Neural progenitor cell (in vitro differentiated cells): ENCODE results near the gene CFAP74. TPM values are rescaled to one million over a fixed set of nuclear protein-coding genes. Genes with fewer than 3 reads are reported as not detected.

Experiments used
- DNase-seq: peaks from one replicate; pipeline ENCODE4 v3.0.0-alpha.2; 2016; ENCODE audit warnings: low spot score
- H2AFZ ChIP-seq: fragments of 200-600 bp; sonication (generic); replicated peaks from 2 replicates; pipeline ENCODE4 v1.6.1; 2016; ENCODE audit warnings: antibody characterized with exemption
- H3F3A ChIP-seq: fragments of 200-600 bp; sonication (generic); 2 replicates; pipeline ENCODE4 v1.6.1; 2016; ENCODE audit warnings: antibody characterized with exemption, low read depth
- H3K27ac ChIP-seq: fragments of 200-600 bp; sonication (generic); 2 replicates; pipeline ENCODE4 v1.5.1; 2016; ENCODE audit warnings: mild to moderate bottlenecking
- H3K27me3 ChIP-seq: fragments of 200-600 bp; sonication (generic); 2 replicates; pipeline ENCODE4 v1.6.1; 2016; ENCODE audit warnings: mild to moderate bottlenecking, moderate library complexity
- H3K36me3 ChIP-seq: fragments of 200-600 bp; sonication (generic); 2 replicates; pipeline ENCODE4 v1.5.1; 2016
- H3K4me1 ChIP-seq: fragments of 200-600 bp; sonication (generic); 2 replicates; pipeline ENCODE4 v1.6.1; 2016; ENCODE audit warnings: mixed run types
- H3K4me2 ChIP-seq: fragments of 200-600 bp; sonication (generic); 2 replicates; pipeline ENCODE4 v1.6.1; 2016
- H3K4me3 ChIP-seq: fragments of 200-600 bp; sonication (generic); 2 replicates; pipeline ENCODE4 v1.5.1; 2016
- H3K79me2 ChIP-seq: fragments of 200-600 bp; sonication (generic); 2 replicates; pipeline ENCODE4 v1.6.1; 2016; ENCODE audit warnings: low read depth
- H3K9ac ChIP-seq: fragments of 200-600 bp; sonication (generic); 2 replicates; pipeline ENCODE4 v1.6.1; 2016
- H3K9me3 ChIP-seq: fragments of 200-600 bp; sonication (generic); 2 replicates; pipeline ENCODE4 v1.5.1; 2016; ENCODE audit warnings: low read depth
- H4K20me1 ChIP-seq: fragments of 200-600 bp; sonication (generic); 2 replicates; pipeline ENCODE4 v1.6.1; 2016; ENCODE audit warnings: low read depth
- H3K27ac Mint-ChIP-seq: 3 replicates; pipeline ENCODE4 v1.8.0; 2021; ENCODE audit warnings: mixed read lengths
- H3K27me3 Mint-ChIP-seq: 2 replicates; pipeline ENCODE4 v1.8.0; 2022; ENCODE audit warnings: low read depth, mild to moderate bottlenecking, inconsistent platforms, moderate library complexity, mixed read lengths; ENCODE audit not compliant: insufficient read depth
- H3K36me3 Mint-ChIP-seq: 3 replicates; pipeline ENCODE4 v1.8.0; 2021; ENCODE audit warnings: mixed read lengths
- H3K4me1 Mint-ChIP-seq: 3 replicates; pipeline ENCODE4 v1.8.0; 2021; ENCODE audit warnings: mixed read lengths
- H3K4me3 Mint-ChIP-seq: 3 replicates; pipeline ENCODE4 v1.8.0; 2021; ENCODE audit warnings: mild to moderate bottlenecking, moderate library complexity, mixed read lengths
- H3K9me3 Mint-ChIP-seq: 3 replicates; pipeline ENCODE4 v1.8.0; 2020; ENCODE audit warnings: mixed read lengths
- EZH2 ChIP-seq: fragments of 200-600 bp; sonication (generic); IDR thresholded peaks from 2 replicates; pipeline ENCODE4 v1.6.1; 2017; ENCODE audit warnings: antibody characterized with exemption, mild to moderate bottlenecking, moderate library complexity
- EZH2phosphoT487 ChIP-seq: fragments of 200-600 bp; sonication (generic); IDR thresholded peaks from 2 replicates; pipeline ENCODE4 v1.6.1; 2017; ENCODE audit warnings: antibody characterized with exemption
- total RNA-seq: library from RNA; depleted of rRNA; stranded (reverse); fragments of >200 nt; gene quantifications from 2 replicates; pipeline ENCODE4 v1.2.3, GENCODE V29; 2015; ENCODE audit warnings: low replicate concordance
- TF ChIP-seq, protein P1 (sequence below): fragments of 200-600 bp; sonication (generic); IDR thresholded peaks from 2 replicates; pipeline ENCODE4 v1.5.1; 2017; ENCODE audit warnings: antibody characterized with exemption, mild to moderate bottlenecking

Gene CFAP74
- total RNA-seq, 1 donor from 2014 or later = not detected

DNA sequence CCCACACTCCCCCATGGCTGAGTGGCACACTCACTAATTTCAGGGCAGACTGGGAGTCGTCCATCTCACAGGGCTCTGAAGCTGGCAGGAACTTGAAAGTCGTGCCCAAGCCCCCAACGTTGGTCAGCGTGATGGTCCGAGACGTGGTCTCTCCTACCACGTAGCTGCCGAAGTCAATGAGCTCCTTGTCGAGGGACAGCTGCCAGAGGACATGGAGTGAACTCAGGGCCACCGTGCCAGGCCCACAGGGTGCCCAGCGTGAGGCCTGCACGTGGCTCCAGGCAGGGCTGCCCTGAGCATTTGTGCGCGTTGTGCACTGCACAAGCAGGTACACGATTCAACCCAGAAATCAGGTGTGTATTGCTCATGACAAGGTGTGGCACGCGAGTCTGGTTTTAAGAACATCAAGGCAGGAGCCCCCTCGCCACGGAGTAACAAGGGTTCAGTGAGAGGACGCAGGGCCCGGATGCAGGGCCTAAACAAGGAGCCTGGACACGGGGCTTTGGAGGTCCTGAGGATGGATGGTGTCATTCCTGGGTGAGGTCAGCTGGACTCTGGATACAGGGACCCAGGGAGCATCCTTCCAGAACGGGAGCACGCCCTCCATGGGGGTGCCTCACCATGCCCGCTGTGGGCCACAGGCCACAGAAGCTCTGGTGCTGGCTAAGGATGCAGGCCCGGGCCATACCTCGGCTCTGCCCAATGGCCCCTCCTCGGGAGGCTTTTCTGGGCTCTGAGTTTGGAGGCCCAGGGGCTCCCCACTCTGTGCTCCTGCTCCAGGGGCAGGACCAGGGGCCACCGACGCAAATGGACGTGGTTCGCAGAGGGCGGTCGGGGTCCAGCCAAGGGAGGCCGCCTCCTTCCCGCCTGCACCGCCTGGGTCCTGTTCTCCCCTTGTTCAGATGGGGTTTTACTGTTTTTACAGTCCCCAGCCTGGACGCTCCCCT lies 46.7 kb downstream of the CFAP74 start:
- Histone ChIP-seq H3K79me2 (no peaks in the 10 kb centered on the region), H4K20me1 (no peaks in the 10 kb centered on the region), H2AFZ (no peak overlapping the region), H3K4me3 (no peak overlapping the region), H3K9ac (no peak overlapping the region), H3K4me1 (peaks cover 8% of the 10 kb centered on the region), H3K9me3 (no peaks in the 10 kb centered on the region), H3K27me3 (no peaks in the 10 kb centered on the region), H3F3A (no peaks in the 10 kb centered on the region), H3K36me3 (no peaks in the 10 kb centered on the region), H3K27ac (no peak overlapping the region), H3K4me2 (no peak overlapping the region)
- no peaks in the 10 kb centered on the region for H3K36me3 Mint-ChIP-seq
- no peaks in the 10 kb centered on the region for H3K9me3 Mint-ChIP-seq
- no peak for DNase-seq
- H3K4me3 Mint-ChIP-seq = no peak overlapping the region
- peaks cover 19% of the 10 kb centered on the region for H3K4me1 Mint-ChIP-seq
- H3K27me3 Mint-ChIP-seq = peaks cover 15% of the 10 kb centered on the region
- TF ChIP-seq EZH2 = no peak
- TF ChIP-seq, protein P1, sequence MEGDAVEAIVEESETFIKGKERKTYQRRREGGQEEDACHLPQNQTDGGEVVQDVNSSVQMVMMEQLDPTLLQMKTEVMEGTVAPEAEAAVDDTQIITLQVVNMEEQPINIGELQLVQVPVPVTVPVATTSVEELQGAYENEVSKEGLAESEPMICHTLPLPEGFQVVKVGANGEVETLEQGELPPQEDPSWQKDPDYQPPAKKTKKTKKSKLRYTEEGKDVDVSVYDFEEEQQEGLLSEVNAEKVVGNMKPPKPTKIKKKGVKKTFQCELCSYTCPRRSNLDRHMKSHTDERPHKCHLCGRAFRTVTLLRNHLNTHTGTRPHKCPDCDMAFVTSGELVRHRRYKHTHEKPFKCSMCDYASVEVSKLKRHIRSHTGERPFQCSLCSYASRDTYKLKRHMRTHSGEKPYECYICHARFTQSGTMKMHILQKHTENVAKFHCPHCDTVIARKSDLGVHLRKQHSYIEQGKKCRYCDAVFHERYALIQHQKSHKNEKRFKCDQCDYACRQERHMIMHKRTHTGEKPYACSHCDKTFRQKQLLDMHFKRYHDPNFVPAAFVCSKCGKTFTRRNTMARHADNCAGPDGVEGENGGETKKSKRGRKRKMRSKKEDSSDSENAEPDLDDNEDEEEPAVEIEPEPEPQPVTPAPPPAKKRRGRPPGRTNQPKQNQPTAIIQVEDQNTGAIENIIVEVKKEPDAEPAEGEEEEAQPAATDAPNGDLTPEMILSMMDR = no peak
- no peak for TF ChIP-seq EZH2phosphoT487
- no peak overlapping the region for H3K27ac Mint-ChIP-seq

- Histone ChIP-seq H3K4me3 (no peak overlapping the region), H3K27ac (no peak overlapping the region), H3F3A (no peaks in the 10 kb centered on the region), H3K4me1 (peaks cover 3% of the 10 kb centered on the region), H3K27me3 (no peaks in the 10 kb centered on the region), H4K20me1 (no peaks in the 10 kb centered on the region), H3K9me3 (no peaks in the 10 kb centered on the region), H3K4me2 (no peak overlapping the region), H3K79me2 (no peaks in the 10 kb centered on the region), H2AFZ (no peak overlapping the region), H3K36me3 (no peaks in the 10 kb centered on the region), H3K9ac (no peak overlapping the region)
- no peak for DNase-seq
- Mint-ChIP-seq H3K4me1 (peaks cover 16% of the 10 kb centered on the region), H3K9me3 (no peaks in the 10 kb centered on the region), H3K27ac (no peak overlapping the region), H3K4me3 (no peak overlapping the region), H3K27me3 (peaks cover 15% of the 10 kb centered on the region), H3K36me3 (no peaks in the 10 kb centered on the region)
- no peak for TF ChIP-seq EZH2
- TF ChIP-seq, protein P1 = no peak
- no peak for TF ChIP-seq EZH2phosphoT487
Observed at GRCh38 chr1:1956101-1956500, 47.5 kb downstream of the CFAP74 start.

DNA sequence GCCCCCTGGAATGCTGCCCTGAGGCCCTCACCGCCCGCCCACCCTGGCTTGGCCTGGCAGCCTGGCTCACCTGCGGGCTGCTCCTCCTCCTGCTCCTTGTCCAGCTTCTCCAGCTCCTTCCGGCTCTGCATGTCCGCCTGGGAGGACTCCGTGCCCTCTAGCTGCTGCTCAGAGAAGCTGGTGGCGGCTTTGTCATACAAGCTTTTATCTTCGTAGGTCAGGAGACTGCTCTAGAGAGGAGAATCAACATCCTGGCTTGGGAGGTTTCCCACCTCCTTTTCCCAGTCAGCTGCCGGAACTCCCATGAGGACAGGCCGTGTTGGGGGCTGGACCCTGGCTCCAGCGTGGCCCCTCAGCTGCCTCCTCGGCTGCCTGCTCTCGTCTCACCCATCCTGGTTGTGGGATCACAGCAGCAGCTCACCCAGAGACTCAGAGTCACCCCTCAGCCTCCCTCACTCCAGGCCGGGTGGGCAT lies 47.9 kb downstream of the CFAP74 start:
- Mint-ChIP-seq H3K36me3 (no peaks in the 10 kb centered on the region), H3K4me3 (no peak overlapping the region), H3K27ac (no peak overlapping the region), H3K4me1 (peaks cover 12% of the 10 kb centered on the region), H3K9me3 (no peaks in the 10 kb centered on the region), H3K27me3 (peaks cover 11% of the 10 kb centered on the region)
- Histone ChIP-seq H3K4me3 (no peak overlapping the region), H3K79me2 (no peaks in the 10 kb centered on the region), H3K9ac (no peak overlapping the region), H3K4me1 (no peaks in the 10 kb centered on the region), H3K9me3 (no peaks in the 10 kb centered on the region), H3K4me2 (no peak overlapping the region), H3F3A (no peaks in the 10 kb centered on the region), H2AFZ (no peak overlapping the region), H3K27me3 (no peaks in the 10 kb centered on the region), H4K20me1 (no peaks in the 10 kb centered on the region), H3K27ac (no peak overlapping the region), H3K36me3 (no peaks in the 10 kb centered on the region)
- TF ChIP-seq EZH2 = no peak
- TF ChIP-seq EZH2phosphoT487 = no peak
- TF ChIP-seq, protein P1 = no peak
- DNase-seq = no peak
